Kidney (tissue), 14 donors: ENCODE results near the gene HLA-DQB2. TPM values are rescaled to one million over a fixed set of nuclear protein-coding genes. Genes with fewer than 3 reads are reported as not detected.
"Not testable (repeated sequence)": the region's sequence is repeated elsewhere in the genome, so short reads cannot be mapped to it uniquely, and the experiment has no call there.

ENCODE experiments used
- DNase-seq, 5 donors: peaks; one replicate each; pipeline ENCODE4 v3.0.0-alpha.2; 2013 to 2020
- FAIRE-seq: peaks from 2 replicates; lab custom pipeline; 2012; peaks lifted over from hg19 to GRCh38; lab: Jason Lieb, UNC
- H3K27ac ChIP-seq, 2 donors: one replicate each; pipeline ENCODE4 v1.7.0; 2013; ENCODE audit warnings: low read depth in 2 of 2, low read length in 2 of 2, inconsistent platforms in 1 of 2
- H3K27me3 ChIP-seq: one replicate; pipeline ENCODE4 v1.7.1; 2013; ENCODE audit warnings: low read length, inconsistent platforms; ENCODE audit not compliant: control insufficient read depth, insufficient read depth
- H3K36me3 ChIP-seq, 3 donors: one replicate each; pipeline versions ENCODE4 v1.7.0 to v1.7.1; 2013; ENCODE audit warnings: low read length in 3 of 3, control low read depth in 1 of 3, inconsistent platforms in 1 of 3; ENCODE audit not compliant: insufficient read depth in 3 of 3, control insufficient read depth in 2 of 3
- H3K4me1 ChIP-seq, 3 donors: one replicate each; pipeline versions ENCODE4 v1.7.0 to v1.7.1; 2013; ENCODE audit warnings: low read length in 3 of 3, inconsistent platforms in 1 of 3, low read depth in 1 of 3; ENCODE audit not compliant: control insufficient read depth in 2 of 3, insufficient read depth in 2 of 3
- H3K4me3 ChIP-seq, 3 donors: one replicate each; pipeline versions ENCODE4 v1.7.0 to v1.8.1; 2013; ENCODE audit warnings: low read length in 3 of 3, control low read depth in 1 of 3, inconsistent platforms in 1 of 3
- H3K9ac ChIP-seq, 3 donors: one replicate each; pipeline versions ENCODE4 v1.7.0 to v1.7.1; 2013; ENCODE audit warnings: low read length in 3 of 3, control low read depth in 1 of 3, inconsistent platforms in 1 of 3
- H3K9me3 ChIP-seq, 3 donors: one replicate each; pipeline versions ENCODE4 v1.7.0 to v1.7.1; 2013; ENCODE audit warnings: low read length in 3 of 3, control low read depth in 1 of 3, inconsistent platforms in 1 of 3; ENCODE audit not compliant: control insufficient read depth in 2 of 3, insufficient read depth in 1 of 3
- CTCF ChIP-seq: IDR thresholded peaks from 3 replicates; pipeline ENCODE4 v1.5.1; 2012; ENCODE audit warnings: mild to moderate bottlenecking, moderate library complexity, borderline replicate concordance; ENCODE audit not compliant: insufficient read depth; ENCODE audit errors: extremely low read depth
- intact Hi-C: fragments of 100-400 bp; cut with DNase I; formaldehyde crosslinking; loops from one replicate; pipeline ENCODE4 v1.11.1; 2022
- polyA plus RNA-seq: library from polyadenylated mRNA; stranded (reverse); fragments of 350-450 nt; fragmentation: Illumina TruSeq; extraction: RNeasy Lipid Tissue Mini Kit (QIAGEN cat#74804); gene quantifications from one replicate; pipeline ENCODE4 v1.2.3, GENCODE V29; 2014; ENCODE audit warnings: low read depth, low replicate concordance; ENCODE audit not compliant: insufficient read depth
- total RNA-seq: library from RNA; stranded (reverse); fragmentation: NEBNext Ultra II Directional; extraction: Animal tissue kit (Norgen Biotek cat#: 25700); gene quantifications from one replicate; pipeline ENCODE4 v1.2.1, GENCODE V29; 2021
- donor health status: control.
- donor health status: control.
- donor health status: control.
- donor health status: control.
- donor health status: control.
- donor health status: DM: yes; HTN: yes; CAD: no.
- donor health status: Normal renal cell carcinoma (clear cell type).

The HLA-DQB2 gene
- total and polyA plus RNA-seq, 2 donors from 2014 or later: 1.7 to 15.1 TPM

DNA sequence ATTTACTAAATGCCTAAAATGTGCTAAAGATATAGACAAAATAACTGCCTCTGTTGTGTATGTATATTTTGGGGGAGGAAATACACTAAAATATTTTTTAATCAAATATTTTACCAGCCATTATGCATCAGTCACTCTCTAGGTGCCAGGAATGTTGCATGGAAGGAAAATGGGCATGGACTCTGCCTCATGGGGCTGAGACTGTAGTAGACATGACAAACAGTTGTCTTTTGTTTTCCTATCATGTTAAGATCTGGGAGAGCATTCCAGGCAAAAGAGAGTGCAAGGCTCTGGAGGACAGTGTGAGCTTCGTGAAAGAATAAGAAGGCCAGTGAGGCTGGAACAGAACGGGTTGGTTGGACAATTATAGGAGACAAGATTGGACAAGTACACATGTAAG lies 27.0 kb upstream of the HLA-DQB2 start:
- H3K27me3 ChIP-seq: no peaks in the 10 kb centered on the region
- no peaks in the 10 kb centered on the region for H3K9me3 ChIP-seq
- no peak overlapping the region for H3K4me3 ChIP-seq
- FAIRE-seq (no peak), DNase-seq (no peak)
- TF ChIP-seq CTCF: no peak
- H3K9ac ChIP-seq: no peak overlapping the region
- intact Hi-C loops: no loop called here
- no peaks in the 10 kb centered on the region for H3K4me1 ChIP-seq
- H3K36me3 ChIP-seq: no peaks in the 10 kb centered on the region
- no peak overlapping the region for H3K27ac ChIP-seq

DNA sequence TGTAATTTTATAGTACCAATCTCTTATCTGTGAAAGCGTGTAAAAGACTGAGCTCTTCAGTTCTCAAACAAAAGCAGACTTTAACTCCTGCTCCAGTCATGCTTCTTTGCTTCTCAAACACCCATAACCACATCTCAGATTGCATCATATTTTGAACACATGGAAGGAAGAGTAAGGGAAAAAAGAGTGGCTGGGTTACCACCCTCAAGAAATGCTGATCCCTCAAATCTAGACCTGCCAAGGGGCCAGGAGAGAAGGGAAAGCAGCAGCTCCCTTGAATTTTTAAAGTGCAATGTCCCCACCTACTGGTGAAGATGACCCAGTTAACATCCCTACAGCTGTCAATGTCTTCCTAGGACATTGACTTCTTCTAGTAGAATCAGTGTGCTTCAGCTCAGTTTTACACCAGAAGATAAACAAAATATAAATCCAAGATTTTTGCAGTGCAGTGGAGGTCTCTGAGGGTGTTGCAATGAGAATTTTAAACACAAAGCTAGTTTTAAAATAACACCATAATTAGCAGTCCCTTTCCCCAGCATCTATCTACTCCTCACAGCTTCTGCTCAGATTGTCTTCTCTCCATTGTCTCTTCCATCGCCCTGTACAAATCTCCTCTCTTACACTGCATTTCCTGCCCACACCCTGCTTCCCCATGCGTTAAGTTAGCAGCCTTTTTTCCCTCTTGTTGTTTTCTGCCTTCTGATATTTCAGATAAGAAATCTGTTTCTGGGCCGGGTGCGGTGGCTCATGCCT lies 22.6 kb upstream of the HLA-DQB2 start:
- FAIRE-seq (peak; percentile 32), DNase-seq (peak in 4 of 5 donors; percentile 42 to 85 (median 74))
- peak; percentile 56 for TF ChIP-seq CTCF
- Histone ChIP-seq H3K36me3 (no peaks in the 10 kb centered on the region), H3K4me1 (no peaks in the 10 kb centered on the region), H3K9me3 (no peaks in the 10 kb centered on the region), H3K27ac (no peak overlapping the region), H3K27me3 (no peaks in the 10 kb centered on the region), H3K9ac (no peak overlapping the region), H3K4me3 (no peak overlapping the region)
- intact Hi-C loops: no loop called here

- H3K27me3 ChIP-seq, DNase-seq, intact Hi-C loops, H3K27ac ChIP-seq, FAIRE-seq, H3K36me3 ChIP-seq, H3K9ac ChIP-seq, H3K9me3 ChIP-seq, H3K4me3 ChIP-seq, H3K4me1 ChIP-seq: not testable (repeated sequence)
Measured at GRCh38 chr6:32782923-32783322, 19.6 kb upstream of the HLA-DQB2 start.

DNA sequence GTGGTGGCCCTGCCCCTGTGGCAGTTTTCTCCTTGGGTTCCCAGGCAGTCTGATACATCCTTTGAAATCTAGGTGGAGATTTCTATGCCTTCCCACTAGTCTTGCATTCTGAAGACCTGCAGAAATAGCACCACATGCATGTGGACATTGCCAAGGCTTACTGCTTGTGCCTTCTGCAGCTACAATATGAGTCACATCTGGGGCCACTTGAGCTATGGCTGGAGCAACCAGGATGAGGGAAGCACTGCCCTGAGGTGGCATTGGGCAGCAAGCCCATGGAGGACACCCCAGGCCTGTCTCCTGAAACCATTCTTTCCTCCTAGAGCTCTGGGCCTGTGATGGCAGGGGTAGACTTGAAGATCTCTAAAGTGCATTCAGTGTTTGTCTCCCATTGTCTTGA lies 15.7 kb upstream of the HLA-DQB2 start:
- Histone ChIP-seq H3K9ac (no peak overlapping the region), H3K27ac (no peak overlapping the region), H3K9me3 (no peaks in the 10 kb centered on the region), H3K27me3 (no peaks in the 10 kb centered on the region), H3K4me1 (no peaks in the 10 kb centered on the region), H3K4me3 (no peak overlapping the region), H3K36me3 (no peaks in the 10 kb centered on the region)
- TF ChIP-seq CTCF: no peak
- FAIRE-seq (no peak), DNase-seq (no peak)
- intact Hi-C loops: no loop called here
